Inferior parietal cortex (tissue), 1 donor: ENCODE data around the gene PSMD6.
A peak's percentile ranks its signal among the peaks of the same experiment; 100 is the strongest.

Experiments used
- DNase-seq: peaks from one replicate; pipeline ENCODE4 v3.0.0-alpha.2; 2016; ENCODE audit errors: extremely low spot score

The PSMD6 gene

DNA sequence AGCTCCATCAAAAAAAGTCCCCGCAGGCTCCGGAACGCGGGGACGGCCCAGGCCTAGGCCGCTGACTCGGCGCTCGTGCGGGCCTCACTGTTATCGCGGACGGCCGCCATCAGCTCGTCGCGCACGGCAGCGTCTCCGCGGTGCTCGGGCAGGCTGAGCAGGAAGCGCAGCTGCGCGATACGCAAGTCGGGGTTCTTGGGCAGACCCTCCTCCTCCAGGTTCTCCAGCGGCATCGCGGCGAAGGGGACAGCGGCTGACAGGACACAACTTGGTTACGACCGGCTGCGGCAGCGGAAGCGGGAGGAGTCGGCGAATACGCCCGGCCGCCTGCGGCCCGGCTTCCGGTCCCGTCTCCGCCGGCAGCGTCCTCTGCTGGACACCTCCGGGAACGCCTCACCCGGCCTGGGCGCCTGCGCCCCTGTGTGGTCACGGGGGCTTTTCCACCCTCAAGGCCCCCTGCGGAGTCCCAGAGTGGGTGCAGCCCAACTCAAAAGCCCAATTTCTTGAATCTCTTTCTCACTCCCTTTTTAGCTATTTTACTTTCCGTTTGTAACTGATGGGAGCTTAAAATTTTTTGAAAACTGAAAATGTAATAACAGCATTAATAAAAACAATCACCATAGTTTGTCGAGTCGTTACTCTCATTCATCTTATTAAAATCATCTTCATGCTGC lies at the start of gene PSMD6:
Gene PSMD6 (minus strand): TSS at position 308 of the 674 bp plus-strand sequence. CDS start 75 bp downstream, at position 233.
- DNase-seq, result peak; percentile 88

DNA sequence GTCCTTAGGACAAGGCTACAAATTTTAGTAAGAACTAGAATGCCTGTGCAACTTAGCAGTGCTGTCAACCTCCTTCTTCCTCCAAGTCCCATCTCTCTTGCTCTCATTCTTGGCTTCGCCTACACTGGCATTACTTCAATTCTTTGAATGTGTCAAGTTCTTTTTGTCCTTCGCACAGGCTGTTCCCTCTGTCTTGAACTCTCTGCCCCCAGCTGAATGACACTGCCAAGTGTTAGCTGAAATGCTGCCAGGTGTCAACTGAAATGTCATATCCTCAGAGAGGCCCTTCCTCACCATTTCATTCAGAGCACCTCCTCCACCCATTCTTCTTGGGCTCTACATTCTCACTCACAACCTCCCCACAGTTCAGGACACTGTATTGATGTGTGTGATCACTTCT lies 48.8 kb upstream of the PSMD6 start:
- no peak for DNase-seq

GRCh38 chr3:64070704-64071103 lies 47.4 kb upstream of the PSMD6 start:
- DNase-seq, result no peak

DNA sequence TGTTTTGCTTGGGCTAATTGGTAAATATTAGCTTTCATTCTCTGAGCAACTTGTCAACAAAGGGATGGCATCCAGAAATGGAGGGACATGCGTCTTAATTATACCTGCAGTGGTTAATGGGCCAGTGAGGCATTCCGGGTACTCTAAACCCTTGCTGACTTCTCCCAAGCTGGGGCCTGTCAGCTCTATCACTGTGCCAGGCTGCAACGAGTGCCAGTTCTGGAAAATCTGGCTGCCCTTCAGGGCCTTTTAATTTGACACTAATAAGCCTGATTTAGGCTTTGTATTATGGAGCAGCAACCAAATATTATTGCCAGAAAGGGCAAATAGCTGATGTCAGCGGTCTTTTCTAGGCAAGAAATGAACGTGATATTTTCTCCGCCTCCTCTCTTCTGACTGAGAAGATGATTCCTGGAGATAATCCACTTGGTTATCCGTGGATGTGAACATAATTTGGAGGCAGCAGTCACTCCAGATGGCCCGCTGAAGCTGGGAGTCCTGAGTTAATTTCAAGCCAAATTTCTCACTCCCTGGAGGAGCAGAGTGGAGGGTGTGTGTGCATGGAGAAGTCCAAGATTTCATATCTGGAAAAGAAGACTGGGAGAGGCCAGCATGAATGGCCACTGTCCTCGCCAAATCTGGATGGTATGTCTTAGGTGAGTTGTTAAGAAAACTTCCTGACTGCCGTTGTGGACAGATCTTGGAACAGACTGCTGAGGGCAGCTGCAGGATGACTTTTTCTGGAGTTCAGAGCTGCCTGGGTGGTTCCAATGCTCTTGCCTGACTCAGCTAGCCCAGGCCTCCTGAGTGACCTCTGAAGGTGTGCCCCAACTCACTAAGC lies 44.4 kb upstream of the PSMD6 start:
- DNase-seq, result peak; percentile 50

GRCh38 chr3:64064804-64065203 lies 41.5 kb upstream of the PSMD6 start:
- DNase-seq, result no peak

GRCh38 chr3:64063983-64064438 lies 40.7 kb upstream of the PSMD6 start:
- no peak for DNase-seq

DNA sequence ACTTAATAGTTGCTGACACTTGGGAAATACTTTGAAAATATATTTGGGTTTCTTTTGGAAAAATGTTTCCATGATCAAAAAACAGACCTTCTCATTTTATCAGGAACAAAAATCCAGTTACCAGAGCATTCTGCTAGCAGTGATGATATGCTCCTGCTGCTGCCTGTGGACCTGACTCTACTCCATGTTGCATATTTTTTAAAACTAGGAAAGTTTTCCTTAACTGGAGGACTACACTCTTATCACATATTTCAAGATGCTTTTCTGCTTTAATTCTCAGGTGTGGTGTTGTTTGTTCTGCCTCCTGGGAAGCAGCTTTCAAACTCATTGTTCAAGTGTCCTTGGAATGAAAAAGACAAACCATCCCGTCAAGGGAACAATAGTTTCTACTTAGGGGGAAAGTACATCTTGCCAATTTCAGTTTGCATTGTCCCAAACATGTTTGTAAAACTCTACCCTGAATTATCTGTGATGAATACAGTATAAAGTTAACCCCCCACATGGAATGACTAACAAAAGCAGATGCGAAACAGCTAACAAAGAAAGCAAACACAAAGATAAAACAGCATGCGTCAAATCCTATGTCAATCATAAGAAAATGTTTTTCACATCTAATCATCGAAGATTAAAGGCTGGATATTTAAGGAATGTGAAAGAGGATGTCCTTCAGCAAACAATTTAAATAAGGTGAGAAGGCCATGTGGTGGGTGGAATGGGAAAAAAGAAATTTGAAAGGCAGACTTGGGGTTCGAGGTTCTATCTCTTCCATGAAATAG lies 40.1 kb upstream of the PSMD6 start:
- no peak for DNase-seq

DNA sequence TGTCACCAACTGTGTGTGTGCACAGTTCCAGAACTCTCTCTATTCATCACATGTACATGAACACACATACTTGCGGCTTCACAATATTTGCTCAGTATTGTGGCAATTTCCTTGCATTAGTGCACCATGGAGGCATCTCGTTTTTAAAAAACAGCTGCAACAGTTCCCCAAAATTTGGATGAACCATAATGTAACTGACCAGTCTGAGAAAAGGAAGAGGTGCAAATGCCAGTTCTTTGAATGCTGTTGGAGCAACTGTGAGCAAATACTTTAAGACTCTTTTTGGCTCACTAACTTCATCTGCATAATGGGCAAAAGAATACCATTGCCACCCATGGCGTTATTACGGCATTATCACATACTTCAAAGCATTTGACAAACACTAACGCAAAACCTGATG lies 38.3 kb upstream of the PSMD6 start:
- no peak for DNase-seq

- no peak for DNase-seq
These were observed 36.3 kb upstream of the PSMD6 start for GRCh38 chr3:64059484-64060175.

DNA sequence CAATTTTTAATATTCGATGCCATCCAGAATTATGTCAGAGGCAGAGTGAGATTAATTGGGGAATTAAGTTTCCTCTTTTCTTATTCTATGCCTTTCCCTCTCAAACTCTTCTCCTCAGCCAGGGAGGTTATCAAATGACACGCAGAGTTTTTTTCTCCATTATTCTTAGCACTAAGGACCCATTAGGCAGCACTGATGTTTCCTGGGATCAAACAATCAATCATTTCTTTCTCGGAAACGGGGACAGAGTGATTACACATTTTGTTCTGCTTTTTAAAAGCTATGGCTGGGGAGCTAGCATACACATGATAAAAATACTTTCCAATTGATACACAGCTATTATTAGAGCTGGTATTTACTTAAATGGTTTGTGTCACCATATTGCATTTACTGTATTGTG lies 35.3 kb upstream of the PSMD6 start:
- DNase-seq, result no peak

DNA sequence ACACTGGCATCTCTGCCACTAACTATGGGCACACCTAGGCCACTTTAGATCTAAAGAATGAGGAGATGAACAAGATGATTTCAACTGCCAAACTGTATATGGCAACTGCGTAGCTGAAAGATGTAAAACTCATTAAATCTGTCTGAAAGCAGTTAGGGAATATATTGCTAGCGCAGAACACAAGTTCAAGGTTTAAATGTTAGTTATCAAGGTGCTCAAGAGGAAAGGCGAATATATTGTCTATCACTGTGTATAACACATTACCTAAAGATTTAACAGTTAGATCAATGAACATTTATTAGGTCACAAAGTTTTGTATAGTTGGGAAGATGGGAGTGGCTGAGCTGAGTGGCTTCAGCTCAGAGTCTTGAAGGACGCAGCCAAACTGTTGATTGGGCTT lies 33.9 kb upstream of the PSMD6 start:
- no peak for DNase-seq

DNA sequence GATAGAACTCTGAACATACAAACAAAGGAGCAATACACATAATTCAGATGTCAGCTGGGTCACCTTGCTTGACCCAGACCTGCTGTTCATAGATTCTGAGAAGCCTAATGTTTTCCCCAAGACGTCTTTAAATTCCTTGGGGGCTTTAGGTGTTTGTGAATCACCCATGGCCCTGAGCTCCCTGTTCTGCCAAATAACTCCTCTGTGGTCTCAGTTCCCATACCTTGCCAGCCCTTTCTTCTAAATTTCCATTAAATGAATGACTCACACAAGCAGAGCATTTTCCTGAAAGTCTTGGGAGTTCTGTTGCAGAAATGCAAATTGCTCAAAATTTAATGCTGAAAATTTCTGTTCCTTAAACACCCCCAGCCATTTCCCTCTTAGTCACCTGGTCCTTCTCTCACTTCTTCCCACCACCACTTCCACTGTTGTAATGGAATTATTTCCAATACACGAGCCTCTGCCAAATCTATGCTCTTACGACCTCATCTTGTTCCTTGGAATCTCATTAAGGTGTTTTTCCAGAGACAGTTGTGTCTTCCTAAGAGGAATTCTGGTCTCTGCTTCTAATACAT lies 33.4 kb upstream of the PSMD6 start:
- DNase-seq, result no peak

GRCh38 chr3:64055076-64055475 lies 31.8 kb upstream of the PSMD6 start:
- no peak for DNase-seq

DNA sequence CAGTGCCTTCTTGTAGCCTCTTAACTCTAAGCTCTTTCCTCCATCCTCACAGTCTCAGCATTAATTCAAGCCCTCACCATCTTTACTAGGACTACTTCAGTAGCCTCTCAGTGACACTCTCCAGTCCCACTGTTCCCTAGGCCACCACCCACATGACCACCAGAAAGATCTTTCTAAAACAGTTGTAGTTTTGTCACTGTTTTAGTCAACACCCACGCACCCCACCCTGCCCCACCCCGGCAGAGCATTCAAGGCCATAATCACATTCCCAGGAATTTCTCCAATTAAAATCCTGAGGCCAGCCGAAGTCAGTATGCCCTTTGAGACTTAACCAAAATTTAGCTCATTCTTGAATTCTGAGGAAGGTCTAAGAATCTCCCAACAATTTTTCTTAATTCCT lies 31.2 kb upstream of the PSMD6 start:
- no peak for DNase-seq

DNA sequence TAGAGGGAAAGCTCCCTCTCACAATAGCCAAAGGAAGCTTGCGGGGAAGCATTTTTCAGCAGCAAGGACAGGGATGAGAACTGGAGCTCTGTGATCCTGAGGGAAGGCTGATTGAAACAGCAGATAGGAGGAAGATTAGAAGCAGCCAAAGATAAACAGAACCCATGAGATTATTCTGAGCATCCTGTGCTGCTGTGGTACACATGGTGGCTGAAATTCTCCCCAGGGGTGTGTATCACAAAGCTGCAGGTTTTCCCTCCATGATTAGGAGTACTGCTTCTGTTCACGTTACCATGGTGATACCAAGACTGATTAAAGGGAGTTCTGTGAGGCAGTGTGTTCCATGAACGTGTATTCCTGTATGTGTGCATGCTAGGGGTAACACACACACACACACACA lies 30.3 kb upstream of the PSMD6 start:
- DNase-seq, result no peak

- DNase-seq, result no peak
These were observed 29.8 kb upstream of the PSMD6 start for GRCh38 chr3:64053117-64053516.

GRCh38 chr3:64049832-64050231 lies 26.5 kb upstream of the PSMD6 start:
- DNase-seq, result no peak

GRCh38 chr3:64049136-64049535 lies 25.8 kb upstream of the PSMD6 start:
- DNase-seq, result no peak

- DNase-seq, result no peak
These were observed 25.4 kb upstream of the PSMD6 start for GRCh38 chr3:64048631-64049061.

DNA sequence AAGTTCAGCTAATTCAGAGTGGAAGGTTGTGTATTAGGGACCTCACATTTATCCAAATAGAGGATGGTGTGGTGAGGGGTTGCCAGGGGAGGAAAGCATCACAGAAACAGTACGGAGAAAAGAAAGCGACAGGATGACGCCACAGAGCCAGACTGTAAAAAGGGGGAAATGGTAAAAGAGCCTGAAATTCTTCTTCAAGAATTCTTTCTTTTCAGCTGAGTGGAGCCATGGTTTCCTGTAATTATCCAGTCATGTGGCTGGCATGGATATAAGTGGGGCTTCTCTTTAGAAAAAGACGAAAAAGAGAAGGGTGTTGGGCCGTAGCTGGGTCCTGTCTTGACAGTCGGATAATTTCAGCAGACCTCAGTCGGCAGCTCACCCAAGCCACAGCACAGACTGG lies 24.5 kb upstream of the PSMD6 start:
- DNase-seq, result no peak

GRCh38 chr3:64046996-64047594 lies 23.8 kb upstream of the PSMD6 start:
- DNase-seq, result no peak
